WI38 (cell line): ENCODE data around the gene OTOP3.

Experiments
- H3K4me3 ChIP-seq: 2 replicates; pipeline ENCODE4 v1.5.1; 2011; ENCODE audit warnings: low read depth, mild to moderate bottlenecking, control low read depth, low read length
- CTCF ChIP-seq: IDR thresholded peaks from 2 replicates; pipeline ENCODE4 v1.5.1; 2012; ENCODE audit warnings: low read depth, mild to moderate bottlenecking, control low read depth, low read length

OTOP3 gene

GRCh38 chr17:74937064-74938051 is 1.7 kb downstream of the OTOP3 start:
- no peak overlapping the region for H3K4me3 ChIP-seq
- TF ChIP-seq CTCF = no peak

DNA sequence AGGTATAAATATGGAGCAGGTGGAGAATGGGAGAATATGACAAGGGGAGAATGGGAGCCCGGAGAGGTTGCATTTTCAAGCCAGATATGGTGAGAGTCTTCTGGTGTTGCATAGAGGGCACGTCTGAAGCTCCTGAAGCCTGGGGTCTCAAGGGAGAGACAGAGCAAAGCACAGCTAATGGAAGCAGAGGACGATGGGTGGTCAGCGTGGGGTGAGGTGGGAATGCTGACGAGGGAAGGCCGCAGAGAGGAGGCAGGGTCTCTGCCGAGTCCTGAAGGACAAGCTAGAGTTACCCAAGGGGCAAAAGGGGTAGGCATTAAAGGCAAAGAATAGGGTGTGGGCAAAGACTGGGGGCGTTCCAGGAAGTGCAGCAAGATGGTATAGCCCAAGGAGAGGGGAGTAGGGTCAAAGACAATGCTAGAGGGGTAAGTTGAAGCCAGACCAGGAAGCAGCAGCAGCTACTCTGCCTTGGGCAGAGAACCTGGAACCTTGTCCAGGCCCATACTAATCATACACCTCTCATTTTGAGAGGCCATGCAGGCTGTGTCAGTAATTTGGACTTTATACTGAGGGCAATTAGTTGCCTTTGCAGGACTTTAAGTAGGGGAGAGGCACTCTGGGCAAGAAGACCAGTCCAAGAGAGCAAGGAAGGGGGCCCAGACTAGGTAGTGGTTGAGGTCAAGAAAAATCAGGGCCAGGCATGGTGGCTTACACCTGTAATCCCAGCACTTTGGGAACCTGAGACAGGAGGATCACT is 2.7 kb downstream of the OTOP3 start:
- TF ChIP-seq CTCF = no peak
- H3K4me3 ChIP-seq = no peak overlapping the region

DNA sequence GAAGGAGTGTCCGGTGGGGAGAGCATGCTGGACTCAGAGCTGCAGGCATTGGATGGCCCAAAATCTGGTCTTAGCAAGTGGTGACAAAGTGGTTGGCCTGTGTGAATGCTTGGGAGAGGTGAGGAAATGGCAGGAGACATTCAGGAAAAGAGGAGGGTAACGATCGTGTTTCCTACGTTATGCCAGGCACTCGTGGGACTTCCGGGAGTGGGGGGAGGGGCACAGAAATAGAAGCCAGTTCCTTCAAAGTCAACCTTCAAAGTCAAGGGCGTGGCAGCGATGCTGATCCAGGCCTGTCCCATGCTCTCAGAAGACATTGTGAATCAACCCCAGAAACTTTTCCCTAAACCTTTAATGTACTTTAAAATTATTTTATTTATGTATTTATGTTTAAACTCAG is 3.8 kb downstream of the OTOP3 start:
- no peak overlapping the region for H3K4me3 ChIP-seq
- no peak for TF ChIP-seq CTCF

- no peak for TF ChIP-seq CTCF
- H3K4me3 ChIP-seq = no peak overlapping the region
These were observed 5.5 kb downstream of the OTOP3 start for GRCh38 chr17:74941128-74941725.

- no peak overlapping the region for H3K4me3 ChIP-seq
- TF ChIP-seq CTCF = no peak
These were observed 8.3 kb downstream of the OTOP3 start for GRCh38 chr17:74943808-74944522.

GRCh38 chr17:74945543-74945942 is 9.8 kb downstream of the OTOP3 start:
- no peak for TF ChIP-seq CTCF
- H3K4me3 ChIP-seq = no peak overlapping the region
